CD14-positive monocyte (primary cell): Measurements from ENCODE around the gene SLAMF9. TPM values are rescaled to one million over a fixed set of nuclear protein-coding genes. Genes with fewer than 3 reads are reported as not detected.

Experiments used
- DNase-seq, 3 donors: peaks; one replicate each; pipeline ENCODE4 v3.0.0-alpha.2; 2011 to 2022
- H2AFZ ChIP-seq: 2 replicates; pipeline ENCODE4 v1.6.0; 2012; ENCODE audit warnings: mild to moderate bottlenecking, low read depth, low read length, inconsistent platforms; ENCODE audit not compliant: insufficient read depth, poor library complexity, severe bottlenecking
- H3K27ac ChIP-seq, 2 donors: 1 replicate in 1 of 2; 2 replicates in 1 of 2; pipeline ENCODE4 v1.5.1; 2012 to 2013; ENCODE audit warnings: low read length in 2 of 2, control low read depth in 1 of 2, inconsistent platforms in 1 of 2, low read depth in 1 of 2, mild to moderate bottlenecking in 1 of 2
- H3K27me3 ChIP-seq, 2 donors: one replicate each; pipeline versions ENCODE4 v1.6.0 to v1.6.1; 2011 to 2013; ENCODE audit warnings: low read length in 2 of 2; ENCODE audit not compliant: control insufficient read depth in 2 of 2, insufficient read depth in 2 of 2
- H3K36me3 ChIP-seq, 2 donors: replicated peaks in 1 of 2; 1 replicate in 1 of 2; 2 replicates in 1 of 2; pipeline versions ENCODE4 v1.5.1 to v1.6.1; 2012 to 2013; ENCODE audit warnings: low read length in 2 of 2, control low read depth in 1 of 2, inconsistent platforms in 1 of 2, mild to moderate bottlenecking in 1 of 2; ENCODE audit not compliant: insufficient read depth in 2 of 2, control insufficient read depth in 1 of 2
- H3K4me1 ChIP-seq, 2 donors: 1 replicate in 1 of 2; 2 replicates in 1 of 2; pipeline versions ENCODE4 v1.5.1 to v1.6.1; 2012 to 2013; ENCODE audit warnings: low read length in 2 of 2, control low read depth in 1 of 2, inconsistent platforms in 1 of 2, mild to moderate bottlenecking in 1 of 2, moderate library complexity in 1 of 2; ENCODE audit not compliant: insufficient read depth in 2 of 2, control insufficient read depth in 1 of 2
- H3K4me2 ChIP-seq: replicated peaks from 2 replicates; pipeline ENCODE3; 2012; ENCODE audit warnings: low read length, moderate library complexity, mild to moderate bottlenecking; ENCODE audit not compliant: poor library complexity, severe bottlenecking; ENCODE audit errors: extremely low read depth
- H3K4me3 ChIP-seq, 3 experiments: fragments of 200-600 bp in 1 of 3; sonication (generic) in 1 of 3; replicated peaks in 1 of 3; 1 replicate in 2 of 3; 2 replicates in 1 of 3; pipeline ENCODE4 v1.5.1; 2011 to 2013; ENCODE audit warnings: low read length in 3 of 3, mild to moderate bottlenecking in 3 of 3, control low read depth in 2 of 3, low read depth in 2 of 3, inconsistent platforms in 1 of 3, moderate library complexity in 1 of 3
- H3K79me2 ChIP-seq: 2 replicates; pipeline ENCODE4 v1.6.0; 2012; ENCODE audit warnings: mild to moderate bottlenecking, control low read depth, inconsistent platforms, low read length, moderate library complexity; ENCODE audit not compliant: insufficient read depth
- H3K9ac ChIP-seq: 2 replicates; pipeline ENCODE4 v1.6.0; 2017; ENCODE audit warnings: low read length, mild to moderate bottlenecking; ENCODE audit not compliant: insufficient read depth, poor library complexity, severe bottlenecking
- H3K9me3 ChIP-seq, 2 donors: replicated peaks in 1 of 2; 1 replicate in 1 of 2; 2 replicates in 1 of 2; pipeline versions ENCODE4 v1.5.1 to v1.6.1; 2012 to 2013; ENCODE audit warnings: low read length in 2 of 2, control low read depth in 1 of 2; ENCODE audit not compliant: control insufficient read depth in 1 of 2, insufficient read depth in 1 of 2
- H4K20me1 ChIP-seq: 2 replicates; pipeline ENCODE4 v1.6.0; 2012; ENCODE audit warnings: mild to moderate bottlenecking, low read length, control low read depth, moderate library complexity; ENCODE audit not compliant: insufficient read depth
- H3K27ac Mint-ChIP-seq, 7 donors: one replicate each; pipeline ENCODE4 v1.8.0; 2020; ENCODE audit warnings: mild to moderate bottlenecking in 7 of 7, mixed read lengths in 7 of 7, moderate library complexity in 6 of 7, inconsistent platforms in 2 of 7
- H3K27me3 Mint-ChIP-seq, 3 donors: one replicate each; pipeline ENCODE4 v1.8.0; 2021 to 2022; ENCODE audit warnings: low read depth in 3 of 3, mild to moderate bottlenecking in 3 of 3, mixed read lengths in 3 of 3, moderate library complexity in 3 of 3, inconsistent platforms in 1 of 3
- H3K36me3 Mint-ChIP-seq, 2 donors: one replicate each; pipeline ENCODE4 v1.8.0; 2020; ENCODE audit warnings: mixed read lengths in 2 of 2, inconsistent platforms in 1 of 2, mild to moderate bottlenecking in 1 of 2
- H3K4me1 Mint-ChIP-seq: one replicate; pipeline ENCODE4 v1.8.0; 2020; ENCODE audit warnings: mild to moderate bottlenecking, mixed read lengths
- H3K4me3 Mint-ChIP-seq, 2 donors: one replicate each; pipeline ENCODE4 v1.8.0; 2020; ENCODE audit warnings: mild to moderate bottlenecking in 2 of 2, mixed read lengths in 2 of 2, moderate library complexity in 1 of 2
- H3K9me3 Mint-ChIP-seq, 7 donors: one replicate each; pipeline ENCODE4 v1.8.0; 2020 to 2022; ENCODE audit warnings: mixed read lengths in 7 of 7, mild to moderate bottlenecking in 6 of 7, moderate library complexity in 6 of 7, inconsistent platforms in 2 of 7
- CTCF ChIP-seq: fragments of 200-600 bp; IDR thresholded peaks from one replicate; pipeline ENCODE4 v1.8.0; 2022; ENCODE audit warnings: antibody characterized with exemption, mild to moderate bottlenecking
- WGBS: methylation state at CpG from one replicate; pipeline ENCODE4 v1.1.5; 2013; ENCODE audit warnings: missing lambda C conversion rate; ENCODE audit not compliant: insufficient coverage; 5-methylcytosine and 5-hydroxymethylcytosine counted together
- intact Hi-C, 2 donors: fragments of 100-400 bp; cut with micrococcal nuclease; formaldehyde crosslinking; loops; one replicate each; pipeline versions ENCODE4 v1.15.0 to v1.15.1; 2023
- polyA plus RNA-seq, 3 donors: library from polyadenylated mRNA; depleted of rRNA in 1 of 3; unstranded in 2 of 3; stranded (reverse) in 1 of 3; fragments of 300-500 nt in 2 of 3; fragments of >200 nt in 1 of 3; fragmentation: Illumina TruSeq in 2 of 3; gene quantifications; 1 replicate in 2 of 3; 2 replicates in 1 of 3; pipeline ENCODE4 v1.2.3, GENCODE V29; 2012 to 2021

SLAMF9 gene
- polyA plus RNA-seq, 3 donors: 0.17 TPM; not detected in 2

- Histone ChIP-seq H3K27me3 (no peaks in the 10 kb centered on the region), H3K4me3 (peak overlapping the region; percentile 76 to 96 (median 94)), H3K36me3 (peaks cover 24 to 26% of the 10 kb centered on the region in 2 donors), H3K9ac (peak overlapping the region; percentile 100), H3K4me2 (peak overlapping the region; percentile 78), H3K79me2 (peaks cover 71% of the 10 kb centered on the region), H3K27ac (peak overlapping the region; percentile 95 to 99), H4K20me1 (peaks cover 42% of the 10 kb centered on the region), H3K9me3 (no peaks in the 10 kb centered on the region), H2AFZ (no peak overlapping the region), H3K4me1 (peaks cover 39 to 43% of the 10 kb centered on the region in 2 donors)
- Mint-ChIP-seq H3K36me3 (peaks cover 38 to 45% of the 10 kb centered on the region in 2 donors), H3K27ac (peak overlapping the region; percentile 97 to 100 (median 100)), H3K4me1 (peaks cover 42% of the 10 kb centered on the region), H3K27me3 (peaks cover 5 to 18% (median 7%) of the 10 kb centered on the region in 3 donors), H3K4me3 (peak overlapping the region; percentile 96 to 97), H3K9me3 (peaks cover 0 to 3% (median 0%) of the 10 kb centered on the region in 7 donors)
- peak; percentile 96 to 99 (median 98) for DNase-seq
- TF ChIP-seq CTCF: no peak
- WGBS: 0% methylated on average over 10 of the region's 20 CpGs
- intact Hi-C loops: loop anchor here in 1 of 2 donors (10.0 kb wide), 1 partner anchor 421 kb away; the partner anchor contains the start of genes COPA and NCSTN
Measured at GRCh38 chr1:159923203-159924024, 30.6 kb downstream of the SLAMF9 start.

- Histone ChIP-seq H3K27me3 (no peaks in the 10 kb centered on the region), H4K20me1 (peaks cover 44% of the 10 kb centered on the region), H3K9ac (peak overlapping the region; percentile 100), H3K4me3 (peak overlapping the region; percentile 76 to 96 (median 94)), H3K4me1 (peaks cover 39 to 43% of the 10 kb centered on the region in 2 donors), H3K4me2 (peak overlapping the region; percentile 78), H2AFZ (no peak overlapping the region), H3K36me3 (peaks cover 31 to 34% of the 10 kb centered on the region in 2 donors), H3K9me3 (no peaks in the 10 kb centered on the region), H3K27ac (peak overlapping the region; percentile 95 to 99), H3K79me2 (peaks cover 71% of the 10 kb centered on the region)
- H3K9me3 Mint-ChIP-seq: peaks cover 0 to 3% (median 0%) of the 10 kb centered on the region in 7 donors
- intact Hi-C loops: loop anchor here in 1 of 2 donors (10.0 kb wide), 1 partner anchor 422 kb away; the partner anchor contains the start of genes COPA and NCSTN
- WGBS: 60% methylated on average over 4 of the region's 8 CpGs
- no peak for TF ChIP-seq CTCF
- peak; percentile 33 to 43 (median 34) for DNase-seq
- H3K27ac Mint-ChIP-seq: peak overlapping the region; percentile 97 to 100 (median 100)
- H3K4me1 Mint-ChIP-seq: peaks cover 42% of the 10 kb centered on the region
- H3K36me3 Mint-ChIP-seq: peaks cover 46 to 52% of the 10 kb centered on the region in 2 donors
- peaks cover 4 to 20% (median 6%) of the 10 kb centered on the region in 3 donors for H3K27me3 Mint-ChIP-seq
- H3K4me3 Mint-ChIP-seq: peak overlapping the region; percentile 96 to 97
Measured at GRCh38 chr1:159922511-159923202, 31.4 kb downstream of the SLAMF9 start.
